Liver (tissue), 3 donors: Measurements from ENCODE around the gene MS4A8.

Experiments used
- ATF3 ChIP-seq: IDR thresholded peaks from 2 replicates; pipeline ENCODE4 v1.6.1; 2016; ENCODE audit warnings: antibody characterized with exemption
- CTCF ChIP-seq: fragments of 150-350 bp; IDR thresholded peaks from 2 replicates; pipeline ENCODE4 v1.5.1; 2017; ENCODE audit warnings: improper control_type of control experiment, low read depth, low read length; ENCODE audit not compliant: missing input control
- EGR1 ChIP-seq, 2 donors: IDR thresholded peaks; 2 replicates each; pipeline ENCODE4 v1.6.1; 2016 to 2018; ENCODE audit warnings: antibody characterized with exemption in 2 of 2, low read depth in 2 of 2
- GABPA ChIP-seq, 2 donors: IDR thresholded peaks in 1 of 2; conservative IDR thresholded peaks in 1 of 2; 2 replicates each; pipeline ENCODE4 v1.6.1; 2016; ENCODE audit warnings: antibody characterized with exemption in 2 of 2, mild to moderate bottlenecking in 1 of 2, moderate library complexity in 1 of 2
- RAD21 ChIP-seq, 2 donors: IDR thresholded peaks; 2 replicates each; pipeline ENCODE4 v1.6.1; 2016; ENCODE audit warnings: antibody characterized with exemption in 2 of 2, mild to moderate bottlenecking in 2 of 2
- REST ChIP-seq: IDR thresholded peaks from 2 replicates; pipeline ENCODE4 v1.6.1; 2016; ENCODE audit warnings: antibody characterized with exemption, mild to moderate bottlenecking
- SP1 ChIP-seq: IDR thresholded peaks from 2 replicates; pipeline ENCODE4 v1.6.1; 2018; ENCODE audit warnings: antibody characterized with exemption, mild to moderate bottlenecking
- TAF1 ChIP-seq: conservative IDR thresholded peaks from 2 replicates; pipeline ENCODE4 v1.6.1; 2016; ENCODE audit warnings: antibody characterized with exemption, mild to moderate bottlenecking
- donor health status: healthy.
- donor health status: healthy.

GRCh38 chr11:60763692-60764369, 64.4 kb downstream of the MS4A8 start:
- TF ChIP-seq CTCF (no peak), GABPA (IDR thresholded peaks at IDR 0.05 in 1 of 2, conservative IDR thresholded peaks at IDR 0.05 in 1 of 2) (no peak), EGR1 (IDR thresholded peaks at IDR 0.05; ENCODE audit: low read depth in 2 of 2) (no peak), SP1 (no peak), REST (no peak), ATF3 (no peak), RAD21 (IDR thresholded peaks at IDR 0.05) (no peak), TAF1 (no peak)
